IMR-90 (cell line): Measurements from ENCODE around the gene KCTD16. TPM values are rescaled to one million over a fixed set of nuclear protein-coding genes. Genes with fewer than 3 reads are reported as not detected.

Experiments
- ATAC-seq: fragments of 200-7000 bp; cut with Tn5 transposase; 2 replicates; pipeline ENCODE4 v1.9.1; 2020; ENCODE audit warnings: low read depth, mild to moderate bottlenecking, moderate library complexity
- BruUV-seq: library from RNA; stranded (reverse); fragments of 400-500 nt; replicated peaks from 2 replicates; lab custom pipeline; 2021; lab: Mats Ljungman, UMichigan
- CTCF ChIA-PET: fragments of 300-600 bp; formaldehyde crosslinking; extraction: SDS; loops from one replicate; lab custom pipeline; 2021; ENCODE audit warnings: antibody characterized with exemption; lab: Yijun Ruan, JAX
- POLR2A ChIA-PET: fragments of 300-600 bp; sonication (Branson Sonifier 250); formaldehyde crosslinking; loops from one replicate; lab custom pipeline; 2022; ENCODE audit warnings: antibody characterized with exemption; ENCODE audit not compliant: unreplicated experiment; lab: Charles Lee
- DNase-seq: peaks from one replicate; pipeline ENCODE4 v3.0.0; 2013
- H2AFZ ChIP-seq: replicated peaks from 2 replicates; pipeline ENCODE3; 2013; ENCODE audit warnings: low read length, mild to moderate bottlenecking; ENCODE audit not compliant: poor library complexity
- H2AK5ac ChIP-seq: 2 replicates; pipeline ENCODE4 v1.6.1; 2013; ENCODE audit warnings: low read depth, low read length, inconsistent platforms
- H2AK9ac ChIP-seq: replicated peaks from 2 replicates; pipeline ENCODE3; 2013; ENCODE audit warnings: mild to moderate bottlenecking, low read depth, low read length, moderate library complexity; ENCODE audit not compliant: poor library complexity
- H2BK120ac ChIP-seq: 2 replicates; pipeline ENCODE4 v1.6.1; 2013; ENCODE audit warnings: low read depth, low read length, inconsistent platforms
- H2BK15ac ChIP-seq: 3 replicates; pipeline ENCODE4 v1.6.1; 2013; ENCODE audit warnings: low read depth, low read length, inconsistent platforms
- H2BK20ac ChIP-seq: 2 replicates; pipeline ENCODE4 v1.6.1; 2013; ENCODE audit warnings: low read depth, mild to moderate bottlenecking, inconsistent platforms, low read length, moderate library complexity
- H2BK5ac ChIP-seq: 2 replicates; pipeline ENCODE4 v1.6.1; 2013; ENCODE audit warnings: mild to moderate bottlenecking, low read depth, low read length, inconsistent platforms; ENCODE audit not compliant: poor library complexity, severe bottlenecking
- H3K14ac ChIP-seq: replicated peaks from 2 replicates; pipeline ENCODE4 v1.6.1; 2013; ENCODE audit warnings: low read depth, low read length, inconsistent platforms
- H3K18ac ChIP-seq: 2 replicates; pipeline ENCODE4 v1.6.1; 2013; ENCODE audit warnings: low read depth, low read length, control low read depth
- H3K23ac ChIP-seq: 2 replicates; pipeline ENCODE4 v1.6.1; 2013; ENCODE audit warnings: low read depth, low read length, inconsistent platforms
- H3K27ac ChIP-seq: 2 replicates; pipeline ENCODE4 v1.5.1; 2013; ENCODE audit warnings: mild to moderate bottlenecking, control low read depth, low read length; ENCODE audit not compliant: insufficient read depth
- H3K27me3 ChIP-seq: 2 replicates; pipeline ENCODE4 v1.6.1; 2013; ENCODE audit warnings: low read length; ENCODE audit not compliant: control insufficient read depth, insufficient read depth
- H3K36me3 ChIP-seq: 2 replicates; pipeline ENCODE4 v1.6.1; 2013; ENCODE audit warnings: low read length, mixed read lengths; ENCODE audit not compliant: control insufficient read depth, insufficient read depth
- H3K4ac ChIP-seq: 2 replicates; pipeline ENCODE4 v1.6.1; 2013; ENCODE audit warnings: low read depth, low read length, inconsistent platforms
- H3K4me1 ChIP-seq: 2 replicates; pipeline ENCODE4 v1.6.1; 2013; ENCODE audit warnings: low read length, mixed read lengths; ENCODE audit not compliant: control insufficient read depth, insufficient read depth
- H3K4me2 ChIP-seq: 2 replicates; pipeline ENCODE4 v1.6.1; 2013; ENCODE audit warnings: low read depth, mild to moderate bottlenecking, control low read depth, low read length, moderate library complexity
- H3K4me3 ChIP-seq: 2 replicates; pipeline ENCODE4 v1.5.1; 2013; ENCODE audit warnings: low read depth, mild to moderate bottlenecking, control low read depth, low read length, moderate library complexity; ENCODE audit not compliant: insufficient read depth
- H3K56ac ChIP-seq: 2 replicates; pipeline ENCODE4 v1.6.1; 2013; ENCODE audit warnings: low read length, inconsistent platforms; ENCODE audit not compliant: insufficient read depth; ENCODE audit errors: extremely low read depth
- H3K79me1 ChIP-seq, 2 experiments: 2 replicates each; pipeline ENCODE4 v1.6.1; 2013; ENCODE audit warnings: low read length in 2 of 2, inconsistent platforms in 1 of 2, low read depth in 1 of 2
- H3K9ac ChIP-seq: 2 replicates; pipeline ENCODE4 v1.6.1; 2013; ENCODE audit warnings: low read depth, low read length, control low read depth
- H3K9me1 ChIP-seq: 2 replicates; pipeline ENCODE4 v1.6.1; 2013; ENCODE audit warnings: low read length, inconsistent platforms; ENCODE audit not compliant: insufficient read depth
- H3K9me3 ChIP-seq: 2 replicates; pipeline ENCODE4 v1.6.1; 2013; ENCODE audit warnings: low read length; ENCODE audit not compliant: control insufficient read depth, insufficient read depth
- H4K20me1 ChIP-seq: 2 replicates; pipeline ENCODE4 v1.6.1; 2013; ENCODE audit warnings: low read length, inconsistent platforms; ENCODE audit not compliant: insufficient read depth
- H4K5ac ChIP-seq: 2 replicates; pipeline ENCODE4 v1.6.1; 2013; ENCODE audit warnings: mild to moderate bottlenecking, low read depth, low read length, control low read depth
- H4K8ac ChIP-seq, 2 experiments: 2 replicates each; pipeline ENCODE4 v1.6.1; 2013; ENCODE audit warnings: low read depth in 2 of 2, low read length in 2 of 2, control low read depth in 1 of 2, inconsistent platforms in 1 of 2
- H4K91ac ChIP-seq: 2 replicates; pipeline ENCODE4 v1.6.1; 2013; ENCODE audit warnings: low read depth, low read length, inconsistent platforms; ENCODE audit not compliant: insufficient read depth
- BHLHE40 ChIP-seq: fragments of 150-350 bp; IDR thresholded peaks from 2 replicates; pipeline ENCODE4 v1.6.1; 2016; ENCODE audit warnings: mild to moderate bottlenecking, low read depth, low read length
- CEBPB ChIP-seq: IDR thresholded peaks from 2 replicates; pipeline ENCODE4 v1.6.1; 2012; ENCODE audit warnings: low read depth, low read length, improper control_type of control experiment
- CHD1 ChIP-seq: IDR thresholded peaks from 2 replicates; pipeline ENCODE4 v1.6.1; 2012; ENCODE audit warnings: low read depth, low read length, improper control_type of control experiment
- CTCF ChIP-seq: conservative IDR thresholded peaks from 2 replicates; pipeline ENCODE4 v1.5.1; 2012; ENCODE audit warnings: mild to moderate bottlenecking, low read depth, low read length, improper control_type of control experiment
- ELK1 ChIP-seq: fragments of 150-350 bp; IDR thresholded peaks from 2 replicates; pipeline ENCODE4 v1.6.1; 2016; ENCODE audit warnings: low read depth, mild to moderate bottlenecking, low read length, moderate library complexity, borderline replicate concordance
- FOS ChIP-seq: fragments of 150-350 bp; IDR thresholded peaks from 2 replicates; pipeline ENCODE4 v1.6.1; 2016; ENCODE audit warnings: low read depth, low read length
- MAFK ChIP-seq: IDR thresholded peaks from 2 replicates; pipeline ENCODE4 v1.6.1; 2012; ENCODE audit warnings: low read depth, low read length, improper control_type of control experiment
- MAZ ChIP-seq: IDR thresholded peaks from 2 replicates; pipeline ENCODE4 v1.6.1; 2012; ENCODE audit warnings: low read depth, mild to moderate bottlenecking, low read length, improper control_type of control experiment, moderate library complexity, borderline replicate concordance
- MXI1 ChIP-seq: IDR thresholded peaks from 2 replicates; pipeline ENCODE4 v1.6.1; 2012; ENCODE audit warnings: low read depth, mild to moderate bottlenecking, low read length, moderate library complexity, borderline replicate concordance
- NFE2L2 ChIP-seq: fragments of 150-350 bp; IDR thresholded peaks from 2 replicates; pipeline ENCODE4 v1.6.1; 2016; ENCODE audit warnings: low read depth, mild to moderate bottlenecking, low read length
- POLR2A ChIP-seq: IDR thresholded peaks from 2 replicates; pipeline ENCODE4 v1.6.1; 2012; ENCODE audit warnings: mild to moderate bottlenecking, low read depth, low read length
- RAD21 ChIP-seq: IDR thresholded peaks from 2 replicates; pipeline ENCODE4 v1.6.1; 2012; ENCODE audit warnings: low read length, improper control_type of control experiment
- RCOR1 ChIP-seq: IDR thresholded peaks from 2 replicates; pipeline ENCODE4 v1.6.1; 2012; ENCODE audit warnings: mild to moderate bottlenecking, low read length, improper control_type of control experiment; ENCODE audit not compliant: insufficient replicate concordance
- RFX5 ChIP-seq: IDR thresholded peaks from 2 replicates; pipeline ENCODE4 v1.8.0; 2012; ENCODE audit warnings: low read depth, mild to moderate bottlenecking, low read length, moderate library complexity
- SMC3 ChIP-seq: fragments of 150-350 bp; IDR thresholded peaks from 2 replicates; pipeline ENCODE4 v1.6.1; 2016; ENCODE audit warnings: low read depth, mild to moderate bottlenecking, antibody characterized with exemption, low read length, moderate library complexity
- USF2 ChIP-seq: fragments of 150-350 bp; IDR thresholded peaks from 2 replicates; pipeline ENCODE4 v1.6.1; 2017; ENCODE audit warnings: mild to moderate bottlenecking, antibody characterized with exemption, low read length, low read depth
- dilution Hi-C: fragments of 300-500 bp; cut with HindIII; formaldehyde crosslinking; loops from one replicate; pipeline ENCODE4 v1.14.3; 2018; ENCODE audit warnings: low sequenced_read_pairs; ENCODE audit not compliant: unreplicated experiment
- in situ Hi-C: fragments of 300-500 bp; cut with MboI; formaldehyde crosslinking; loops from 3 replicates; pipeline ENCODE4 v1.14.3; 2019; ENCODE audit warnings: low sequenced_read_pairs, inconsistent platforms, mixed read lengths
- intact Hi-C: fragments of 100-400 bp; cut with micrococcal nuclease; formaldehyde crosslinking; loops from 2 replicates; pipeline ENCODE4 v1.10.0; 2022
- polyA plus RNA-seq, 3 experiments: library from polyadenylated mRNA; depleted of rRNA; stranded (reverse); fragments of >200 nt; gene quantifications; 2 replicates each; pipeline ENCODE4 v1.2.3, GENCODE V29; 2012; ENCODE audit warnings: low replicate concordance in 1 of 3
- total RNA-seq: library from RNA; depleted of rRNA; stranded (reverse); fragments of >200 nt; gene quantifications from 2 replicates; pipeline ENCODE4 v1.2.3, GENCODE V29; 2012

Gene KCTD16
- total and polyA plus RNA-seq, 2 of the 4 experiments (the other 2 are of a cell fraction) = 0.43 to 1.1 TPM

GRCh38 chr5:144481861-144482260, 311.2 kb downstream of the KCTD16 start:
- Histone ChIP-seq H3K36me3 (no peaks in the 10 kb centered on the region), H3K9me1 (no peaks in the 10 kb centered on the region), H4K5ac (no peak overlapping the region), H3K27me3 (no peaks in the 10 kb centered on the region), H2AK9ac (no peak overlapping the region), H2AK5ac (no peak overlapping the region), H2AFZ (no peak overlapping the region), H3K9me3 (no peaks in the 10 kb centered on the region), H3K23ac (no peak overlapping the region), H3K4me2 (no peak overlapping the region), H4K91ac (no peak overlapping the region), H3K4ac (no peak overlapping the region), H2BK20ac (no peak overlapping the region), H3K4me1 (peaks cover 2% of the 10 kb centered on the region; the same call in 1 of the 2 replicates), H3K4me3 (no peak overlapping the region), H4K8ac (no peak overlapping the region), H3K79me1 (no peaks in the 10 kb centered on the region), H4K20me1 (no peaks in the 10 kb centered on the region), H2BK5ac (no peak overlapping the region), H2BK15ac (no peak overlapping the region), H2BK120ac (no peak overlapping the region), H3K14ac (no peak overlapping the region), H3K27ac (no peak overlapping the region), H3K18ac (no peak overlapping the region), H3K56ac (no peak overlapping the region), H3K9ac (no peak overlapping the region)
- no peak for TF ChIP-seq MAZ
- no peak for TF ChIP-seq RCOR1
- no peak for TF ChIP-seq NFE2L2
- TF ChIP-seq FOS = no peak
- no peak for TF ChIP-seq ELK1
- no peak for TF ChIP-seq MAFK
- TF ChIP-seq RFX5 = no peak
- no peak for TF ChIP-seq RAD21
- TF ChIP-seq BHLHE40 = no peak
- TF ChIP-seq USF2 = no peak
- no peak for TF ChIP-seq CEBPB
- no peak for TF ChIP-seq MXI1
- TF ChIP-seq POLR2A = no peak
- TF ChIP-seq CHD1 = no peak
- TF ChIP-seq SMC3 = no peak
- no peak for TF ChIP-seq CTCF
- intact Hi-C loops = no loop called here
- dilution Hi-C loops = no loop called here
- in situ Hi-C loops = no loop called here
- no peak for ATAC-seq
- POLR2A ChIA-PET = interaction anchor here (0.5 kb wide), 1 partner anchor 20 kb away, joined by 3 read pairs; no protein-coding TSS in a partner anchor
- CTCF ChIA-PET = interaction anchor here (0.8 kb wide), 1 partner anchor 1330 kb away, joined by 6 read pairs; no protein-coding TSS in a partner anchor
- no TSS peak for BruUV-seq
- no peak for DNase-seq
